DND-41 (cell line): ENCODE results near the gene BRAF.

Source experiments
- ATAC-seq: fragments of 200-7000 bp; cut with Tn5 transposase; 3 replicates; pipeline ENCODE4 v1.9.1; 2021; ENCODE audit warnings: low read depth; ENCODE audit not compliant: insufficient read depth
- DNase-seq: peaks from one replicate; pipeline ENCODE4 v3.0.0-alpha.2; 2020
- H2AFZ ChIP-seq: 2 replicates; pipeline ENCODE4 v1.6.0; 2012; ENCODE audit warnings: low read depth, low read length
- H3K27ac ChIP-seq: 2 replicates; pipeline ENCODE4 v1.5.1; 2012; ENCODE audit warnings: low read length, inconsistent platforms
- H3K27me3 ChIP-seq: fragments of 200-600 bp; sonication (generic); 2 replicates; pipeline ENCODE4 v1.6.0; 2012; ENCODE audit warnings: low read length, mild to moderate bottlenecking, inconsistent platforms; ENCODE audit not compliant: insufficient read depth, poor library complexity
- H3K36me3 ChIP-seq: 2 replicates; pipeline ENCODE4 v1.5.1; 2012; ENCODE audit warnings: low read length, inconsistent platforms; ENCODE audit not compliant: insufficient read depth
- H3K4me1 ChIP-seq: 2 replicates; pipeline ENCODE4 v1.5.1; 2012; ENCODE audit warnings: mild to moderate bottlenecking, low read length; ENCODE audit not compliant: insufficient read depth
- H3K4me2 ChIP-seq: 2 replicates; pipeline ENCODE4 v1.6.0; 2012; ENCODE audit warnings: mild to moderate bottlenecking, moderate library complexity, low read length, inconsistent platforms; ENCODE audit not compliant: insufficient read depth
- H3K4me3 ChIP-seq, 2 experiments: fragments of 200-600 bp in 1 of 2; shearing (Covaris generic) in 1 of 2; 2 replicates each; pipeline ENCODE4 v1.5.1; 2012 to 2016; ENCODE audit warnings: inconsistent platforms in 2 of 2, low read length in 2 of 2, mild to moderate bottlenecking in 2 of 2, low read depth in 1 of 2, moderate library complexity in 1 of 2
- H3K79me2 ChIP-seq: 2 replicates; pipeline ENCODE4 v1.6.0; 2012; ENCODE audit warnings: low read length, inconsistent platforms; ENCODE audit not compliant: insufficient read depth
- H3K9ac ChIP-seq: 2 replicates; pipeline ENCODE4 v1.6.0; 2012; ENCODE audit warnings: low read depth, mild to moderate bottlenecking, inconsistent platforms, low read length, moderate library complexity
- H3K9me3 ChIP-seq: 2 replicates; pipeline ENCODE4 v1.5.1; 2012; ENCODE audit warnings: low read length, moderate library complexity, mild to moderate bottlenecking, inconsistent platforms; ENCODE audit not compliant: insufficient read depth, severe bottlenecking
- H4K20me1 ChIP-seq: 2 replicates; pipeline ENCODE4 v1.6.0; 2012; ENCODE audit warnings: low read length; ENCODE audit not compliant: insufficient read depth
- CTCF ChIP-seq: IDR thresholded peaks from 2 replicates; pipeline ENCODE4 v1.5.1; 2012; ENCODE audit warnings: borderline replicate concordance, low read length, moderate library complexity, mild to moderate bottlenecking; ENCODE audit not compliant: poor library complexity, severe bottlenecking; ENCODE audit errors: extremely low read depth
- EZH2 ChIP-seq: IDR thresholded peaks from 3 replicates; pipeline ENCODE4 v1.6.1; 2012; ENCODE audit warnings: borderline replicate concordance, low read depth, mild to moderate bottlenecking, moderate library complexity, low read length, inconsistent platforms; ENCODE audit not compliant: severe bottlenecking

BRAF gene

GRCh38 chr7:140920745-140921144, 4.0 kb downstream of the BRAF start:
- no peak overlapping the region for H3K9ac ChIP-seq
- no peaks in the 10 kb centered on the region; the same call in 1 of the 2 replicates for H3K36me3 ChIP-seq
- no peak for ATAC-seq
- no peak overlapping the region for H3K4me2 ChIP-seq
- TF ChIP-seq EZH2: no peak
- TF ChIP-seq CTCF: no peak
- H3K9me3 ChIP-seq: no peaks in the 10 kb centered on the region
- DNase-seq: no peak
- H3K4me3 ChIP-seq: no peak overlapping the region
- peaks cover 88% of the 10 kb centered on the region for H3K79me2 ChIP-seq
- H4K20me1 ChIP-seq: peaks cover 5% of the 10 kb centered on the region; the same call in 1 of the 2 replicates
- no peak overlapping the region for H2AFZ ChIP-seq
- H3K4me1 ChIP-seq: peaks cover 26% of the 10 kb centered on the region
- H3K27me3 ChIP-seq: no peaks in the 10 kb centered on the region
- H3K27ac ChIP-seq: no peak overlapping the region

GRCh38 chr7:140918236-140918635, 6.5 kb downstream of the BRAF start:
- no peak overlapping the region for H3K9ac ChIP-seq
- ATAC-seq: no peak
- H3K27me3 ChIP-seq: no peaks in the 10 kb centered on the region
- peaks cover 92% of the 10 kb centered on the region for H3K79me2 ChIP-seq
- peaks cover 5% of the 10 kb centered on the region; the same call in 1 of the 2 replicates for H4K20me1 ChIP-seq
- H3K9me3 ChIP-seq: no peaks in the 10 kb centered on the region
- H3K27ac ChIP-seq: no peak overlapping the region
- H3K4me2 ChIP-seq: no peak overlapping the region
- no peak overlapping the region for H3K4me3 ChIP-seq
- H3K4me1 ChIP-seq: peaks cover 15% of the 10 kb centered on the region
- no peak overlapping the region for H2AFZ ChIP-seq
- no peaks in the 10 kb centered on the region for H3K36me3 ChIP-seq
- TF ChIP-seq CTCF (no peak), EZH2 (no peak)
- DNase-seq: no peak

- H2AFZ ChIP-seq: no peak overlapping the region
- TF ChIP-seq EZH2 (no peak), CTCF (no peak)
- H3K4me2 ChIP-seq: no peak overlapping the region
- no peak overlapping the region for H3K9ac ChIP-seq
- no peaks in the 10 kb centered on the region for H3K9me3 ChIP-seq
- H3K4me3 ChIP-seq: no peak overlapping the region
- H4K20me1 ChIP-seq: peaks cover 12% of the 10 kb centered on the region; the same call in 1 of the 2 replicates
- no peak for DNase-seq
- no peaks in the 10 kb centered on the region for H3K27me3 ChIP-seq
- peaks cover 5% of the 10 kb centered on the region for H3K4me1 ChIP-seq
- H3K79me2 ChIP-seq: peaks cover 90% of the 10 kb centered on the region
- no peak overlapping the region for H3K27ac ChIP-seq
- no peaks in the 10 kb centered on the region for H3K36me3 ChIP-seq
- no peak for ATAC-seq
These were observed 7.5 kb downstream of the BRAF start for GRCh38 chr7:140917258-140917657.
